K562 (cell line): ENCODE results near the gene IP6K2. TPM values are rescaled to one million over a fixed set of nuclear protein-coding genes. Genes with fewer than 3 reads are reported as not detected.

Experiments
- CREBBP ChIP-seq: IDR thresholded peaks from one replicate; pipeline ENCODE4 v1.6.1; 2012; ENCODE audit warnings: low read depth, mild to moderate bottlenecking, control low read depth, inconsistent platforms, low read length
- IRF1 ChIP-seq: sonication (generic); formaldehyde crosslinking; IDR thresholded peaks from 2 replicates; pipeline ENCODE4 v1.8.0; 2022; ENCODE audit warnings: missing genetic modification reagents, mild to moderate bottlenecking, borderline replicate concordance
- PML ChIP-seq: IDR thresholded peaks from 2 replicates; pipeline ENCODE4 v1.6.1; 2012; ENCODE audit warnings: low read length, inconsistent platforms
- SP2 ChIP-seq: IDR thresholded peaks from 2 replicates; pipeline ENCODE4 v1.6.1; 2011; ENCODE audit warnings: mild to moderate bottlenecking, low read depth, low read length, moderate library complexity; ENCODE audit not compliant: poor library complexity, severe bottlenecking; ENCODE audit errors: extremely low read depth
- ZNF318 ChIP-seq, 2 experiments: fragments of 450-650 bp; IDR thresholded peaks; 2 replicates each; pipeline ENCODE4 v1.6.1; 2016; ENCODE audit warnings: mild to moderate bottlenecking in 2 of 2, borderline replicate concordance in 1 of 2, low read depth in 1 of 2, moderate library complexity in 1 of 2
- polyA plus RNA-seq, 8 experiments: library from polyadenylated mRNA; depleted of rRNA in 4 of 8; stranded (reverse) in 5 of 8; unstranded in 3 of 8; fragments of >200 nt; fragmentation: Nextera tagmentation in 2 of 8; fragmentation: Illumina TruSeq in 1 of 8; extraction: Ambion mirVana in 2 of 8; extraction: Trizol in 1 of 8; gene quantifications; 2 replicates each; pipeline versions ENCODE4 v1.2.1 to v1.2.3, GENCODE V29; 2011 to 2014; ENCODE audit warnings: inconsistent platforms in 1 of 8, missing spikeins in 1 of 8
- total RNA-seq, 7 experiments: library from RNA; depleted of rRNA in 6 of 7; stranded (reverse); fragments of >200 nt in 6 of 7; fragmentation: Illumina TruSeq in 2 of 7; extraction: Trizol in 2 of 7; gene quantifications; 2 replicates each; pipeline versions ENCODE4 v1.2.1 to v1.2.3, GENCODE V29; 2011 to 2021; ENCODE audit warnings: low replicate concordance in 1 of 7

The IP6K2 gene
- total and polyA plus RNA-seq, 9 of the 15 experiments (the other 6 are each of a cell fraction or from before 2014, with no cell fraction given): 19.6 to 78.1 (median 48.0) TPM

- TF ChIP-seq ZNF318 (IDR thresholded peaks at IDR 0.05; ENCODE audit: borderline replicate concordance in 1 of 2, low read depth in 1 of 2): no peak
- no peak for TF ChIP-seq CREBBP
- TF ChIP-seq SP2: no peak
- TF ChIP-seq IRF1 (CRISPR knock-in tag): no peak
- no peak; the same call in 1 of the 2 replicates for TF ChIP-seq PML
These were observed 31.2 kb downstream of the IP6K2 start, which contains the start of gene NCKIPSD (continued) for GRCh38 chr3:48685603-48686511.
